SK-N-SH treated with all-trans-retinoic acid at 6 μM for 48 hours (cell line): ENCODE measurements around the gene TSHZ2.

Source experiments
- CREB5 ChIP-seq: fragments of 250-450 bp; sonication (Bioruptor Pico); IDR thresholded peaks from 2 replicates; pipeline ENCODE4 v1.5.1; 2020; ENCODE audit warnings: low read depth, mild to moderate bottlenecking, moderate library complexity
- PATZ1 ChIP-seq: fragments of 250-450 bp; sonication (Bioruptor Pico); IDR thresholded peaks from 2 replicates; pipeline ENCODE4 v1.8.0; 2020; ENCODE audit warnings: mild to moderate bottlenecking, moderate library complexity, borderline replicate concordance
- PPARA ChIP-seq: fragments of 250-450 bp; sonication (Bioruptor Pico); IDR thresholded peaks from 2 replicates; pipeline ENCODE4 v1.5.0; 2020; ENCODE audit warnings: mild to moderate bottlenecking, borderline replicate concordance
- ZNF565 ChIP-seq: fragments of 450-650 bp; formaldehyde crosslinking; conservative IDR thresholded peaks from 2 replicates; pipeline ENCODE4 v1.5.0; 2020; ENCODE audit warnings: low read depth, mild to moderate bottlenecking, moderate library complexity

GRCh38 chr20:53161473-53161872, 189.3 kb downstream of the TSHZ2 start:
- TF ChIP-seq ZNF565: no peak
- TF ChIP-seq PATZ1 (CRISPR knock-in tag): no peak
- TF ChIP-seq PPARA (CRISPR knock-in tag): no peak
- TF ChIP-seq CREB5: no peak
